ENCODE data around the gene CALN1.

DNA sequence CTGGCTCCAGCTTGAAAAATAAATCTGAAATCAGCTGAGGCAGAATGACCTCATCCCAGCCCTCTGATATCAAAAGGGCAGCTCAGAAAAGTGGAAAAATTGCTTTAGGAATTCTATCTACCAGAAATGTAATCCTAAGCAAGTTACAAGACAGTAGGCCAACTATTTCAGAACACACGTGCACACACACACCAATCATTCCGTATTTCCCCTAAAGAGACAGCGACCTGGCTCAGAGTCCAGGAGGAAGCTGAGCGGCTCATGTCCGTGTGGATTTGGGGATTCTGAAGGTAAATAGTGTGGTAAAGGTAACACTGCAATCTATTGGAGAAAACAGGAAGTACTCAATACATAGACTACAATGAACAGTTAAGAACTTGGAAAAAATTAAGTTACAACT lies 288.2 kb downstream of the CALN1 start:
- TF ChIP-seq, protein P1, sequence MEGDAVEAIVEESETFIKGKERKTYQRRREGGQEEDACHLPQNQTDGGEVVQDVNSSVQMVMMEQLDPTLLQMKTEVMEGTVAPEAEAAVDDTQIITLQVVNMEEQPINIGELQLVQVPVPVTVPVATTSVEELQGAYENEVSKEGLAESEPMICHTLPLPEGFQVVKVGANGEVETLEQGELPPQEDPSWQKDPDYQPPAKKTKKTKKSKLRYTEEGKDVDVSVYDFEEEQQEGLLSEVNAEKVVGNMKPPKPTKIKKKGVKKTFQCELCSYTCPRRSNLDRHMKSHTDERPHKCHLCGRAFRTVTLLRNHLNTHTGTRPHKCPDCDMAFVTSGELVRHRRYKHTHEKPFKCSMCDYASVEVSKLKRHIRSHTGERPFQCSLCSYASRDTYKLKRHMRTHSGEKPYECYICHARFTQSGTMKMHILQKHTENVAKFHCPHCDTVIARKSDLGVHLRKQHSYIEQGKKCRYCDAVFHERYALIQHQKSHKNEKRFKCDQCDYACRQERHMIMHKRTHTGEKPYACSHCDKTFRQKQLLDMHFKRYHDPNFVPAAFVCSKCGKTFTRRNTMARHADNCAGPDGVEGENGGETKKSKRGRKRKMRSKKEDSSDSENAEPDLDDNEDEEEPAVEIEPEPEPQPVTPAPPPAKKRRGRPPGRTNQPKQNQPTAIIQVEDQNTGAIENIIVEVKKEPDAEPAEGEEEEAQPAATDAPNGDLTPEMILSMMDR (IDR thresholded peaks at IDR 0.05) = no peak
- TF ChIP-seq ZFX (IDR thresholded peaks at IDR 0.05; ENCODE audit: borderline replicate concordance) = no peak

Measured in 22Rv1 (cell line).